ENCODE results near the gene DUSP2.

DNA sequence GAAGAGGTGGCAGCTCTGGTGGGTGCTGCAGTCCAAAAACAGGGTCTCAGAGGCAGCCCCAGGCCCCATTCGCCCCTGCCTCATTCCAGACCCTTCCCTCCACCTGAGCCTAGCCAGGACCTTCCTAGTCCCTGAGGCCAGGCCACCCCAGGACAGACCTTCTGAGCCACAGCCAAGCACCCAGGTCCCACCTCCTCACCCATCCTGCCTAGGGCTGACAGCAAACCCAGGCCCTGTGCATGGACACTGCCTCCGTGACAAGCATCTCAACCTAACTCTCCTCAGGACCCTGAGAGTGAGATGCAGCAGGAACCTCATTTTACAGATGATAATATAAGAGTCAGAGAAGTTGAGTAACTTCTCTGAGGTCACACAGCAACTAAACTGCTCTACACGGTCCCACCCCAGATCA, 44.3 kb downstream of the DUSP2 start:
- TF ChIP-seq ZNF384 (IDR thresholded peaks at IDR 0.05) (no peak), BHLHE40 (IDR thresholded peaks at IDR 0.05; ENCODE audit: borderline replicate concordance) (no peak), FOXK2 (IDR thresholded peaks at IDR 0.05) (no peak)

Data from HEK293T (cell line).